CD4-positive, alpha-beta T cell treated with Interleukin-21 for 1 hour (primary cell): Measurements from ENCODE around the gene PRKAG1.
A peak's percentile ranks its signal among the peaks of the same experiment; 100 is the strongest.

Source experiments
- DNase-seq: peaks from one replicate; pipeline ENCODE4 v3.0.0-alpha.2; 2020

PRKAG1 gene

DNA sequence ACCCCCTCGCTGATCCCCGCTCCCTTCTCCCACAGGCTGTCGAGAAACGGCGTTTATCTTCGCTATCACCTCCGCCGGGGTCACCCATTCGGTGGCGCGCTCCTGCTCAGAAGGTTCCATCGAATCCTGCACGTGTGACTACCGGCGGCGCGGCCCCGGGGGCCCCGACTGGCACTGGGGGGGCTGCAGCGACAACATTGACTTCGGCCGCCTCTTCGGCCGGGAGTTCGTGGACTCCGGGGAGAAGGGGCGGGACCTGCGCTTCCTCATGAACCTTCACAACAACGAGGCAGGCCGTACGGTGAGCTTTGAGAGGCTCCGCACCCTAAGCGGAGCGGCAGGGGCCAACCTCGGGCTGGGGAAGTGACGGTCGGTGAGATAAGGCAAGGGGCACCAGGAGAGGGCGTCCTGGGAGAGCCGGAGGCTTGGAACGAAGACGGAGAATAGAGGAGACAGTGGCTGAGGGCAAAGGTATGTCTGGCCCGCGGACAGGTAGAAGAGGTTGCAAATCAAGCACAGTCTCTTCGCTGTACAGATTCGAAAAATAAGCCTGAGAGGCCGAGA, 38.1 kb downstream of the PRKAG1 start:
- peak; percentile 44 for DNase-seq

DNA sequence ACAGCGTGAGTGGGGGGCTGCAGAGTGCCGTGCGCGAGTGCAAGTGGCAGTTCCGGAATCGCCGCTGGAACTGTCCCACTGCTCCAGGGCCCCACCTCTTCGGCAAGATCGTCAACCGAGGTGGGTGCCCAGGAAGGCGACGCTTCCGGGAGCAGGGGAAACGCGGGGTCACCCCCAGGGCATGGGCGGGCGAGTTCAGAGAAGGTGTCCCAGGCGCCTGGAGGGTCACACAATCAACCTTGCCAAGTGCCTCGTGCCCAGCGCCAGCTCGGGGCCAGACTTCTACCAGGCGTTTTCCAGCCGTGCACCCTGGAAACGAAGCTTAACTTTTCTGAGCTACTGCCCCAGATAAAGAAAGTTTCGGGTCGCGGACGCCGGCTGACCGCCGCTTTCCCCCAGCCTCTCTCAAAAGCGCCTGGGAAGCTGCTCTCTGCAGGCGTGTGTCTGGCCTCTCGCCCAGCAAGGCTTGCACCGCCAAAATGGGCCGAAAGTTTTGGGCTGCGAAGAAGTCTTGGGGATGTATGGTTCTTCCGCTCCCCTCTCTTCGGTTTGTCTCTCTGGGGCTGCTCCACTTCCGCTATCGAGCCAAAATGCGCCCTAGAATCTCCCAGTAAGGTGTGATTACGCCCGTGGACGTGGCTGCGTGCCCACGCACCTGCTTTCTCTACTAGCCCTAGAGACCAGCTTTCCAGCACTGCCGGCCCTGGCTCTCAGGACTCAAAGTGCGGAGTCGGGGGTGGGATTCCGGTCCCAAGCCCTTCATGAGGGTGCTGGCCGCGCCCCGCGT, 38.8 kb downstream of the PRKAG1 start:
- DNase-seq = peak; percentile 56

DNA sequence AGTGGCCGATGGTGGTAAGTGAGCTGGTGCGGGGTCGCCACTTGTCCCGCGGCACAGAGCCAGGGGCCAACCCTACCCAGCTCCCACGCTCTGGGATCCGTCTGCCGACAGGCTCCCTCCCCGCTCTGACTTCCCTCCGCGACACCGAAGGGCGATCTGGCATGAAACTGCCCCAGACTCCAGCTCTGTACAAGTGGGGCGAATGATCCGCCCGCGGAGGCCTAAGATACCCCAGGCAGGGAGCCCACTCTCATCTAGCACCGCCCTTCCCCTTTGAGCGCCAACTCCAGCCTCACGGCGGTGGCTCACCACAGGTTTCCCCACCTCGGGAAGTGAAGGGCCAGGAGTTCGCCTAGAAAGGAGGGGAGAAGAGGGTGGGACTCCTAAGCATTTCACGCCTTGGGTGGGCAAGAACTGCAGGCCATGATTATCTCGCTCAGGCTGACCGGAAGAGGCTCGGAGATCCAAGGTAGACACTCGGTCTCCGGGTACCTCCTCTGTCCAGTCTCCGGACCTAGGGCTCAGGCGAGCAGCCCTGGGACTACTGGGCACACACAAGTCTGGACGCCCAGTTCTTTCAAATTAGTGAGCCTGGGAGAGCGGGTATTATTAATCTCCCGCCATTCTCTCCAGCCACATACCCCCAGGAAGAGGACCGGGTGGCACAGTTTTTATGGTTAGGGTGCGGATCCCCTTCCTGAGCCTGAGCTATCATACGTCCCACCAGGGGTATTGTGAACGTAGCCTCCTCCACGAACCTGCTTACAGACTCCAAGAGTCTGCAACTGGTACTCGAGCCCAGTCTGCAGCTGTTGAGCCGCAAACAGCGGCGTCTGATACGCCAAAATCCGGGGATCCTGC, 39.6 kb downstream of the PRKAG1 start:
- no peak for DNase-seq

DNA sequence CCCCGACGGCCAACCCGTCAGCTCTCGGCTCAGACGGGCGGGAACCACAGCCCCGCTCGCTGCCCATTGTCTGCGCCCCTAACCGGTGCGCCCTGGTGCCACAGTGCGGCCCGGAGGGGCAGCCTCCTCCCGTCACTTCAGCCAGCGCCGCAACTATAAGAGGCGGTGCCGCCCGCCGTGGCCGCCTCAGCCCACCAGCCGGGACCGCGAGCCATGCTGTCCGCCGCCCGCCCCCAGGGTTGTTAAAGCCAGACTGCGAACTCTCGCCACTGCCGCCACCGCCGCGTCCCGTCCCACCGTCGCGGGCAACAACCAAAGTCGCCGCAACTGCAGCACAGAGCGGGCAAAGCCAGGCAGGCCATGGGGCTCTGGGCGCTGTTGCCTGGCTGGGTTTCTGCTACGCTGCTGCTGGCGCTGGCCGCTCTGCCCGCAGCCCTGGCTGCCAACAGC, 40.3 kb downstream of the PRKAG1 start, which contains the start of gene WNT1:
TSS of gene WNT1 (plus strand) at position 32 of the 450 bp plus-strand sequence. CDS start at position 361, 329 bp downstream.
- DNase-seq = peak; percentile 22

DNA sequence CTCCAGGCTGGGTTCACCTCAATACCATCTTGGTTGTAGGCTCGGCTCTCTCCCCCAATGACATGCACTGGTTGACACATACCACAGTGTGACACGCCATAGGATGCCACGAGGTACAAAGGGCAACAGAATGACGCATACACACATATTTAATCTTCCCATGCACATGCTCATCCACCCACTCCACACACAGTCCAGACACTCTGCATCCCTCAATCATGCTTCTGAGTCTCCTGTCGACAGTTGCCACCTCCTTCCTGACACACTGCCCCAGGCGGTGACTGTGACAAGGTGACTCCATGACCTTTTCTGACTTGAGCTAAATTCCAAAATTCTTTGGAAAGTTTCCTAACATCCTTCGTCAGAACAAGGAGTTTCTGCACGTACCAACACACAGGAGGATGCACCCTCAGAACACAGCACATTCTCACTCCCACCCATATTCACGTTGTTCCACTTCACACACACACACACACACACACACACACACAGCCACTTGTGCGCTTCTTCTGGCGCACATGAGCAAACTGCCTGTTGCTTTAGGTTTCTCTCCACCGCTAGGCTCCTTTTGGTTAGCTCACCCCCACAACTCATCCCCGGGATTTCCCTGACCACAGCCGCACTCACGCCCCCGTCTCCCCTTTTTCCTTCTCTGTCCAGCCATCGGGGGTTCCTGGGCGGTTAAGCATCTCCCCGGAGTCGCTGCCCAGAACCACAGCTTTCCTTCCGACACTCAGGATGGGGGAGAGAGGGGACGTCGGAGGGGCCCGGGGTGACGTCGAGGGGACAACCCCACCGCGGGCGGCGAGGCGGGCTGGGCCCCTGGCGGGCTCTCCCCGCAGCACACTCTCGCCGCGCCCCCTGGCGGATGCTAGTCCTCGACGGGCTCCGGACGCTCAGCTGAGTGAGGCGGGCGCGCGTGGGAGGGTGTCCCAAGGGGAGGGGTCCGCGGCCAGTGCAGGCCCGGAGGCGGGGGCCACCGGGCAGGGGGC, 41.0 kb downstream of the PRKAG1 start:
- peak; percentile 85 for DNase-seq

DNA sequence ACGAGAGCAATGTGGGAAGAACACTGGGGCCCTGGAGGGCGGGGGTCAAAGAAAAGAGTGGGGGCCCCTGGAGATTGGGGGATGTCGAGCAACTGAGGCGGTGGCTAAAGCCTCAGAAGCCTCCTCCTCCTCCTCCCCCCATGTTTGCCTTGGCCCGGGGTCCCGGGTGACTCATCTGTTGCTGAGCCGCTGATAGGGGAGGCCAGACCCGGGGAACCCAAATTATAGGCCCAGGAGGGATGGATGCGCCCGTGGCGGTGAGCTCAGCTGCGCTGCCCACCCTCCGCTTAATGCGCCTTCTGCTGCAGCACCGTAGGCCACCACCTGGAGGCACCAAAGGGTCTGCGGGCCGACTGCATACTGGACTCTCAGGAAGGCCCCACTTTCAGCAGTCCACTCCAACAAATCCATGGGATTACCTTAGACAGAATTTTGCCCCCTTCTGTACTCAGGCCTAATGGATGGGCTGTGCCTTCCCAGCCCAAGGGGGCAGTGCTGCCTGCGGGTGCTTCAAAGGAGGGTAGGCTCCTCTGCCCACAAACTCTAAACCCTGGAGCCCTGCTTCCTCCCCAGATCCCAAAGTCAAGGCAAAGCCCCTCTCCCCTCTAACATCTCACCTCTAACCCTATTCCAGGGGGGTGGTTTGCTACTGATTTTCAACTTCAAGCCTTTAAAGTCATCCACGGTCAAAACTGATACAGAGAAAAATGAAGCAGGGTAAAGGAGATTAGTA, 44.5 kb downstream of the PRKAG1 start:
- peak; percentile 42 for DNase-seq

DNA sequence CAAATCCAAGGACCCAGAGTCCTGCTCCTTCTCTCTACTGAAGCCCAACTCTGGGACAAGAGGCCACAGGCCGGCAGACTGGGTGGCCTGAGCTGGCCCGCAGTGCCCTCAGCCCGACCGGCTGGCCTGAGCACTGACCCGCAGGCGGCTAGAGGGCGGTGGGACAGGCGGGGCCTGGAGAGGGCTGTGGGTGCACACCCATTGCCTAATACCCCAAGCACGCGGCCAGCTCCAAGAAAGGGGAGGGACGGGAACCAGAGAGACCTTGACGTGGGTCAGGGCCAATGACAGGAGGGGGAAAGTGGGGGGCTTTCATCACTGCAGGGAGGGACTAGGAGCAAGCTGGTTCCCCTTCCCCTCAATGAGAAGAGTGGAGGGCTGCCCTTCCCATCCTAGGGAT, 45.0 kb downstream of the PRKAG1 start:
- no peak for DNase-seq

DNA sequence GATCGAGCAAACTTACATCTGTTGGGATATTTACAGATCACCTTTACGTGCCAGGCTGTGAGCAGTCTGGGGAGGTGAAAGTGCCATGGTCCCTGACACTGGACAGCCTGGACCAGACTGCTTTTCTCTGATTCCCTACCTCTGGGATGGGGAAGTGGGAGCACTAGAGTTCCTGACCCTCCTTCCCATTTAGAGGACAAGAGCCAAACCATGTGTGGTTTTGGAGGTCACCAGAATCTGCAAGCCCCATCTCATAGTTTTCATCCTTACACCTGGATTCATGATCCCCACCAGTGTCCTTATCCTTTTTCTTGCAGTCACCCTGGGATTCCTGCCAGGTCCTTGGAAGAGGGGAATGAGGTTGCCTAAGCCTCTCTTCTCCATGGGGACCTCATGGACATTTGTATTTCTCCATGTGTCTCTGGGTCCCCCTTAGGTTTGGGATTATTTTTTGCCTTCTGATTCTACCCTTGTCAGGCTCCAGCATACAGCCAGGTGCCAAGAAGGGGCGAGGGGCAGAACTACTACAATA, 45.6 kb downstream of the PRKAG1 start:
- no peak for DNase-seq

DNA sequence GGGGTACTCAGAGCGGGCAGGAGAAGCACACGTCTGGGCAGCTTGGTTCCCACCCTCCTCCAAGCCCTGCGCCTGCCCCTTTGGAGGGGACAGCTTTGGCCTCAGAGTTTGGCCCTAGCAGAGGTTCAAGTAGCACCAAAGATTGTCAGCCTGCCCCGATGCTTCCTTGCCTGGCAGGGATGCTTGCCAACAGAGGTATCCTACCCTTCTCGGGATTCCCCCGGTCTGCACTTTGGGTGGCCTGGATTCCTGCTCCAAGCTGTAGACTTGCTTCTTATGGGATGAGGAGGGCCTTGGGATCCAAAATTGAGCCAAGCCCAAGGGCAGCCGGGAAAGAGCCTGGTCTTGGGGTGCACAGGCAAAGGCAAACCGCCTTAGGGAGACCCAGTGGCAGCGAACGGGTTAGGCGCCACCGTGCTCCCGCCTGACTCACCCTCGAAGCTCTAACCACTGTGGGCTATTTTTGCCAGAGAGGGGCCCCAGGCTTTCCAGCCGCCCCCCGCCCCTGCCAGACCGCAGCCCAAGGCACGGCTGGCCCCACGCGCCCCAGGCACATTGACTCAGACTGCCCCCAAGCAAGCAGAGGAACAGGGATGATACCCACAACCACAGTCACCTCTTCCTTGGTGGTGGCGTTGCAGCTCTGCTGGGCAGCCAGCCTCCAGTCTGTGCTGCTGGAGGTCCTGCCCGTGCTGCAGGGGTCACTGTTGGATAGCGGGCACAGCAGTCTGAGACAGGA, 46.2 kb downstream of the PRKAG1 start:
- no peak for DNase-seq

DNA sequence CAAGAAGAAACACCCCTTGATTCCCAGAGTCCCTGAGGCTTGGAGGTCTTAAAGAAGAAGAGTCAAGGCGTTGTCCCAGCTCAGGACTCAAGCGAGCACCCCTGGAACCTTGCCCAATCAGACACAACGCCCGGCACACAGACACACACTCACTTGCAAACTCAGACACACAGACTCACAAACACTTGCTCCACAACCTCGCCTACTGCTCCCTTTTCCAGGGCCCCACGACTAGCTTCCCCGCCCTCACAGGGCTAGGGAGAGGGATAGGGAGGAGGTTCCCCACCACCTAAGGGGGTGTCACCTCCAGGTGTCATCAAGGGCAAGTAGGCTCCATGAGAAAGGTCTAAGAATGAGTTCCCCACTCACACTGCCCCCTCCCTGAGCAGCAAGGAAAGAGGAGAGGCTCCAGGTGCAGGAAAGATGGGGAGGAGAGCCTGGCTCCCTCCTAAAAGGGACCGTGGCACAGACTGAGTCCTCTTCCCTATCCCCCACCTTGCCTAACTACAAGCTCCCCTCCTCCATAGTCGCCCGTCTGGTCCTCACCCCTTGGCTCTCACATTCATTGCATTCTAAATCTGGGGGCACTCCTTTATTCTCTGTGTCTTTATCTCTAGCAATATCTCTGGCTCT, 47.8 kb downstream of the PRKAG1 start:
- DNase-seq = no peak

DNA sequence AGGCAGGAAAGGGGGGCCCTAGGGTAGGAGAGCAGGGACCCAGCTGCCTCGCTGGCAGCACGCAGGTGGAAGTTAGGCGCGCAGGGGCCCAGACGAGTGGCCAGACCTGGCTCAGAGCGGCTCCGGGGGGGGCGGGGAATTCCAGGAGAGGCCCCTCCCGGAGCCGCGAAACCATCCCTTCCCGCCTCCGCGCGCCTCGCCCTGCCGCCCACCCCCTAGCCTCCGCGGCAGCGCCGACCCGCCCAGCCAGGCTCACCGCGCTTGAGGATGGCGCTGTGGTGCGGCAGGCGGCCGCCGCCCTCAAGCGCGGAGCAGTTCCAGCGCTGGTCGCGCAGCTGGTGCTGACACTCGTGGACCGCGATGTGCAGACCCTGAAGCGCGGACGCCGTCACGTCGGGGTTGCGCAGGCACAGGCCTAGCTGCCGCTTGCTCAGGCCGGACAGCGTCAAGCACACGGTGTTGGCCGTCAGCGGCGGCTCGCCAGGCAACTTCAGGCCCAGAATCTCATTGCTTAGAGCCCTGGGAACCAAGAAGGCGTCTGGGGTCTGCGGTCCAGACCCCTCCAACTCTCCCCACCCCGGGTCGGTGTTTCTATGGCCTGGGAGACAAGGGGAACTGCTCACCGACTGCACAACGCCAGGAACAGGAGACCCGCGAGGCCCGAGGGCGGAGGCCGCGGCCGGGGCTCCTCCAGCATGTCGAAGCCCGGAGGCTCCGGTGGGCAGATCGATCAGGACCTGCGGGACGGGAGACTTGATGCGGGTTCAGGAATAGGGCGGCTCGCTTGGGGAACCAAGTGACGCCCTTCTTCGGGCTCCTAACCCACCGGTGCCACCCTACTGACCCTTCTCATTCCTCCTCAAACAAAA, 48.5 kb downstream of the PRKAG1 start:
- peak; percentile 46 for DNase-seq

DNA sequence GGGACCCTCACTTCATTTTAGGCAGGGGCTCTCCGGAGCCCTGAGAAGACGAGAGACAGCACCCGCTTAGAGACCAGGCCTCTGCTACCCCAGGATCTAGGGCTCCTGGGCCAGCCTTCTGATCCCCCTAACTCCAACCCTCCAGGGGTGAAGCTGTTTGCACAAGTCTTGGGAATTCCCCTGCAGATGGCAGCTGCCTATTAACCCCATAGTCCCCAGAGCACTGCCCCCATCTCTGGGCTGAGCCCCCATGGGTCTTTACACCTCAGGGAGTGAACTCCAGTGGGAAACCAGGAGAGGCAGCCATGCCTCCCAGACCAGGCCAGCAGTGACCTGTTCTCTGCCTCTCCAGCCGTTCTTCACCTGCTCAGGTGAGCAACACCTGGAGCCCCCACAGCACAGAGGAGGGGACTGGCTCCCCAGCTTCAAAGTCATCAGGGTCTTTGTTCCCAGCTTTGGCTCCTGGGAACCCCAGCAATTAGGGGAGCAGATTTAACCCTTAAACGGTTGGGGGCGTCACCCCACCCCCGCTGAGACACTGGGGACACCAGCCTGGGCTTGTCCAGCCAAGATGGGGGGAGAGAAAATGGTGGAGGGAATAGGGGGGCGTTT, 49.3 kb downstream of the PRKAG1 start:
- DNase-seq = no peak

DNA sequence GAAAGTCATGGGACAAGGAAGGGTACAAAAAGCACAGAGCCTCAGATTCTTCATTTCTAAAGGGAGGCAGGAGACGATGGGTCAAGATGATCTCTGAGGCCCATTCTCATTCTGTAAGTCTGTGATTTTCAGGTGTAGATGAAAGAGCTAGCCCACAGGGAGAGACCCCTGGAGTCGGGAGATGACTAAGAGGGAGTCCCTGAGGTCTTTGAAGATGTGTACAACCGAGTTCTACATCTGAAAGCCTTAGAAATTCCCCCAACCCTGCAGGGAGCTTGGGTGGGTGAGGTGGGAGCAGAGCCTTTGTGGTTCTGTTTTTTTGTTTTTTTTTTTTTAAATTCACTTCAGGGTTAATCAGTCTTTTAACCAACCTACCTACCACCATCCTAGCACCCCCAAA, 50.1 kb downstream of the PRKAG1 start:
- DNase-seq = no peak

DNA sequence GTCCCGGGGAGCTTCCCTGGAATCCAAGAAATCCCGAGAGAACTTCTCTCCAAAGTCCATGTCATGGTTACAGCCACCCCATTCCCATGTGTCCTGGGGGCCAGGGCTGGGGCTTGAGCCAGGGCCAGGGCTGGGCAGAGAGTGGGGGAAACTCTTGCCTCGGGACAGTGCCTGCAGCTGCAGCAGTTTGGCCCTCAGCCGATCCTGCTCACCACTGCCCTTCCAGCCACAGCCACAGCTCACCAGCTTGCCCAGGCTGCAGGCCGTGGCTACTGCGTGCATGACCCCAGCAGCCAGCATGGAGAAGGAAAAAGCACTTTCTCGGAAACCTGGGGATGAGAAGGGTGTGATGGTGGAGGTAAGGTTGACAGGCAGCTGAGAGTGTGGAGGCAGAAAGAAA, 50.6 kb downstream of the PRKAG1 start:
- no peak for DNase-seq

DNA sequence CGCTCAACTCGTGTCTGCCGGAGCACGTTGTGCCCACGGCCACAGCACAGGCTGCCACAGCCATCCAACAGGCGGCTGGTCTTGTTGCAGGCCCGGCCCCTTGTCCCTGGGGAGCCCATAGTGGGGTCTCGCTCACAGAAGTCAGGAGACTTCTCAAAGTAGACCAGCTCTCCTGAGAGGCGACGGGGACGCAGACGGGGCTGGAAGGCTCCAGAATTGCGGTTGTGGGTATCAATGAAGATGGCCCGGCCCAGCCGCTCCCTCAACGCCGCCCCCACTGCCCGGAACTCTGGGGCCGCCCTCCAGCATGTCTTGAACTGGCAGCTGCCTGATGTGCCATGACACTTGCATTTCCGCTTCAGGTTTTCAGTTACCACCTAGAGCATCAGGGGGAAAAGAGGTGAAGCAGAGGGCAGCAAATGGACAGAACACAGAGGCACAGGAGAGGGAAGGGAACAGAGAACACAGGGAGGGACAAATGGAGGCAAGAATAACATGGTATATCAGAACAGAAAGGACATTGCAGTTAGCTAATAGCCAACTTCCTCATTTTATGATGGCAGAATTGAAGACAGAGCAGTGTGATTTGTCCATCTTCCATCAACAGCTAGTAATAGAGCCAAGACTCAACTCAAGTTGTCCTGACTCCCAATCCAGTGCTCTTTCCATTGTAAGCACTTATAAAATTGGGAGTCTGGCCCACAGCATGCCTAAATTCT, 52.2 kb downstream of the PRKAG1 start:
- DNase-seq = no peak

DNA sequence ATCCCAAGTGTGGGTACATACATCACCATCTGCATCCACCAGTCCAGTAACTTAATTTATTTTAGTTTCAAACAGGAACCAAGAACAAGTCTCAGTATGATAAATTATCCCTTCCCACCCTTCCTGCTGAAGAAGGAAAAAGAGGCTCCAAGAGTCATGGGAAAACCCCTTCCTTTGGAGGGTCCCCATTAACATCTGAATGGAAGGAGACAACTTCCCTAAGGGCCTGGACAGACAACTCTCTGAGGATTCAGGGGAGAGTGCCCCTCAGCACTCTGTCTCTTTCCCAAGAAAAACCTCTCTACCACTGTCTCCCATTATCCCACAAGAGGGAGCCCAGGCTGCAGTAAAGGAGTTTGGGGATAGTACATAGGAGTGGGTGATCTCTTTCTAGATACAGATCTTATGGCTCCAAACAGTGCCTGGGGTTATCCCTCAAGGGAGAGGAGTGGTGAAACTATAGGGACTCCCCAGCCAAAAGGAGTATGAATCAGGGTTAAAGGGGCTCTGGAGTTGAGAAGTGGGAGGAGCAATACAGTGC, 53.2 kb downstream of the PRKAG1 start:
- no peak for DNase-seq

DNA sequence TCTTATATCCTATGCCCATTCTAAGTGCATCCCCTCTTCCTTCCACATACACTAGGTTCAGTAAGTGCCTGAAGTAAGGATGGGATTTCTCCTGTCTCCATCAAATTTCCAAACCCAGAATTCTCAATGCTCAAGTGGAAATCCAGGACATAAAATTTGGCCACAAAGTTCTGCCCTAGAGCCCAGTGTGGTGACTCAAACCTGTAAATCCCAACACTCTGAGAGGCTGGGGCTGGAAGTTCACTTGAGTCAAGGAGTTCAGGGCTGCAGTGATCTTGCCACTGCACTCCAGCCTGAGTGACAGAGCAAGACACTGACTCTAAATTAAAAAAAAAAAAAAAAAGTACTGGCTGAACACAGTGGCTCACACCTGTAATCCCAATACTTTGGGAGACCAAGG, 56.8 kb downstream of the PRKAG1 start:
- DNase-seq = no peak

DNA sequence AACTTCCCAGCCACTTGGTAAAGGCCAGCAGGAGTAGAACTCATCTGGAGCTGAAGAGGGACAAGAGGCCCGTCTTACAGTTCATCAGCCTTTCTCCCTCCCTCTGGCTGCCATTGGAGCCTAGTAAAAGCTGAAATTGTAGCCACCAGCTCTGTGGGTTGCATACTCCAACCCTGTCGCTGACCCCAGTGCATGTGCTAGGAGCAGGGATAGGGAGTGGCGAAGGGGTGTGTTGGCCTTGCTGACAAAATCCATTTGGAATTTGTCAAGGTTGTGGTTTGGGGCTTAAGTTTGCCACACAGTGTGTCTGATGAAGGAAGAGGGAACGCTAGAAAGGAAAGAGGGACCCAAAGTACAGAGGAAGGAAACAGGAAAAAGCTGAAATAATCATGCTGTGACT, 57.2 kb downstream of the PRKAG1 start:
- no peak for DNase-seq
